GM19035 (cell line): ENCODE data around the gene GATD1.
A peak's percentile ranks its signal among the peaks of the same experiment; 100 is the strongest.

Source experiments
- ATAC-seq: cut with Tn5 transposase; IDR thresholded peaks from one replicate; pipeline ENCODE4 v1.9.1; 2021; ENCODE audit not compliant: unreplicated experiment

Gene GATD1, protein sequence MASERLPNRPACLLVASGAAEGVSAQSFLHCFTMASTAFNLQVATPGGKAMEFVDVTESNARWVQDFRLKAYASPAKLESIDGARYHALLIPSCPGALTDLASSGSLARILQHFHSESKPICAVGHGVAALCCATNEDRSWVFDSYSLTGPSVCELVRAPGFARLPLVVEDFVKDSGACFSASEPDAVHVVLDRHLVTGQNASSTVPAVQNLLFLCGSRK

DNA sequence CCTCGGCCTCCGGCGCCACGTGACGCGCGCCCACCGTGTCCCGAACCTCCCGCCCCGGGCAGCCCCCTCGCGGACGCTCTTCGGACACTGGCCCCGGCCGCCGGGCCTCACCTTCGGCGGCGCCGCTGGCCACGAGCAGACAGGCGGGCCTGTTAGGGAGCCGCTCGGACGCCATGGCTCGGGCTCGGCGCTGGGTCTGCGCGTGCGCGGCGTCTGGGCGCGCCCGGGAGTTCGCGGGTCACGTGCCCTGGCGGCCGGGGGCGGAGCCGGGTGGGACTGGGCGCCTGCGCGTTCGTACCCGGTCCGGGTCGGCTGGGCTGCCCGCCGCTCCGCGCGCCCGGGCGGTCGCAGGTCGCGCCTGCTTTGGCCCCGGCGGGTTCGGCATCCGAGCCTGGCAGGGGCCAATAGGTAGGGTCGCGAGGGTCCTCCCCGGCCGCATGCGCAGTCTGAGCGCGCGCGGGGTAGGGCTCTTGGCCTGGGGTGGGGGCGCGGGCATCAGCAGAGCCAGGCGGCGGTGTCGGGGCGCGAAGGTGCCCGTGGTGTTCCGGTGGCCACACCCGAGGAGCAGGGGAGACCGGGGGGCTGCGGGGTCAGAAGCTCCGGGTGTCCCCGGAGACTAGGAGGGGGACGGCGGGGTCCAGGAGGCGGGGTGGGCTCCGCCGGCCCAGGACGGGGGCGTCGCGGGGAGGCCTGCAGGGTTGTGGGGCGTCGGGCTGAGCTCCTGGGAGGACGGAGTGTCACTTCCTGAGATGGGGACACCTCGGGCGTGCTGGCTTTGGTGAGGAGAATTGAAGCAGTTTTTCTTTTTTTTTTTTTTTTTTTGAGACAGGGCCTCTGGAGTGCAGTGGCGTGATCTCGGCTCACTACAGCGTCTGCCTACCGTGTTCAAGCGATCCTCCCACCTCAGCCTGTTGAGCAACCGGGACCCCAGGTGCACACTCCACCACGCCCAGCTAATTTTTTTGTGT is at the start of gene GATD1:
TSS of gene GATD1 (minus strand) at position 200 of the 968 bp plus-strand sequence. CDS start at position 175, 25 bp downstream.
- ATAC-seq = peak; percentile 83

DNA sequence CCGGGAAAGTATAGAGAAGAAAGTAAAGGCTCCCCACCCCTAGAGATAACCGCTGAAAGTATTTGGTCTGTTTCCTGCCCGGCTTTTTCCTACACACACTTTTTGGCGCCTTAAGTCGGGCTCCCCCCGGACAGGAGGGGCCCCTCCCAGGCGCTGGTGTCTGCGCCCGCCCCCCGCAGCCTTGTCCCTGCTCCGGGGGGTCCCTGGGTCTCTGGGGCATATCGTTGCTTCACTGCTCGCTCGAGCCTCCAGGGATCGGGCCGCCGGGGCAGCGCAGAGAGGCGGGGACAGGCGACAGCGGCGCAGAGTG is 49.5 kb upstream of the GATD1 start:
- no peak for ATAC-seq

DNA sequence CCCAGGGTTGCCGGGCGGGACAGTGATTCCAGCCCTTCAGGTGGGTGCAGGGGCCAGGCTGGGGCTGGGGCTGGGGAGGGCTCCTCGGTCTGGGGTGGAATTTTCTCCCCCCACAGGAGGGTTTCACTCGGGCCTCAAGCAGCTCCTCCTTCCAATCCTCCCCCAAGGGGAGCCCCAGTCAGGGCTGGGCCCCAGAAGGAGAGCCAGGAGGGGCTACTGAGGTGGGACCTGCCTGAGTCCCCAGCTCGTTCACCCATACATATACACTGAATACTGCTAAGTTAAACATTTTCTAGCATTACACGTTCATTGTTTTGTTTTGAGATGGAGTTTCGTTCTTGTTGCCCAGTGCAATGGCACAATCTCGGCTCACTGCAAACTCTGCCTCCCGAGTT is 48.9 kb upstream of the GATD1 start:
- ATAC-seq = no peak

DNA sequence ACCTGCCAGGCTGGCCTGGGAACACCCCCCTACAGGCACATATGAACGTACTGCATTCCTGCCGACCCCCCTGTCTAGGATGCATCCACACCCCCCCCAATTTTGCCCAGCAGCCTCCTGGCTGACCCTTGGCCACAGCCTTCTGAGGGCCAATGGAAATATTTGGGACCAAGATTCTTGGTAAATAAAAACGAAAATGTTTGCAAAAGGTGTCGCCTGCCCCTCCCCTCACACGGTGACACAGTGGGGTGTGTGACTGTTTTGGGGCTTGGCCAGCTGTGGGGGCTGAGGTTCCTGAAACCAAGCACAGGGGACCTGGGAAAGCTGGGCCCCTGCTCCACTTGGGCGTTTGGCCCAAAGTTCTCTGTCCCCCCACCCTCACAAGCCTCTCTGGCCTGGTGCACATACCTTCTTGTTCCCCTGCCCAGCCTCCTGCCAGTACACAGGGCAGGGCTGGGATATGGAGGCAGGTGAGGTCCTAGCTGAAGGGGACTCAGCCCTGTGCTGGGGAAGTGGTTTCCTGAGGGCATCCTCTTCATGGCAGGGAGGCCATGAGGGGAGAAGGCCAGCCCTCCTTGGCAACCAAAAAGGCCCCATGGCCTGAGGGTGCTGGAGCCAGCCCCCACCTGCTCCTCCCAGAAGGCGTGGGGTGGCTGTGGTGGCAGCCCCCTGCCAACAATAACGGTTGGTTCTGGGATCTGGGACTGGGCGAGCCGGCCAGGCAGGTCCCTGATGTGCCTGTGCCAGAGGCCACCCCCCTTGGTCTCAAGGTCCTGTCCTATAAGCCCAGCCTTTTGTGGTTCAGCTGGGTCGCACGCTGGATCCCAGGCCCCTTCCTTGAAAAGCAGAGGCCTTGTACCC is 48.3 kb upstream of the GATD1 start:
- ATAC-seq = no peak

DNA sequence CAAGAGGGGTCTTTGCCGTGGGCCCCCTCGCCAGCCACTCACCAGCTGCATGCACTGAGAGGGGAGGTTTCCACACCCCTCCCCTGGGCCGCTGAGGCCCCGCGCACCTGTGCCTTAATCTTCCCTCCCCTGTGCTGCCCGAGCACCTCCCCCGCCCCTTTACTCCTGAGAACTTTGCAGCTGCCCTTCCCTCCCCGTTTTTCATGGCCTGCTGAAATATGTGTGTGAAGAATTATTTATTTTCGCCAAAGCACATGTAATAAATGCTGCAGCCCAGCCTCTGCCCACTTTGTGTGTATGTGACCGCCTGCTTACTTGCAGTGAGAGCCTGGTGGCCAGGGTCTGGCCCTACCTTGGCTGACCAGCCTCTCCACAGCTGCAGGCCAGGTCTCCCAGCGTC is 47.7 kb upstream of the GATD1 start:
- no peak for ATAC-seq

DNA sequence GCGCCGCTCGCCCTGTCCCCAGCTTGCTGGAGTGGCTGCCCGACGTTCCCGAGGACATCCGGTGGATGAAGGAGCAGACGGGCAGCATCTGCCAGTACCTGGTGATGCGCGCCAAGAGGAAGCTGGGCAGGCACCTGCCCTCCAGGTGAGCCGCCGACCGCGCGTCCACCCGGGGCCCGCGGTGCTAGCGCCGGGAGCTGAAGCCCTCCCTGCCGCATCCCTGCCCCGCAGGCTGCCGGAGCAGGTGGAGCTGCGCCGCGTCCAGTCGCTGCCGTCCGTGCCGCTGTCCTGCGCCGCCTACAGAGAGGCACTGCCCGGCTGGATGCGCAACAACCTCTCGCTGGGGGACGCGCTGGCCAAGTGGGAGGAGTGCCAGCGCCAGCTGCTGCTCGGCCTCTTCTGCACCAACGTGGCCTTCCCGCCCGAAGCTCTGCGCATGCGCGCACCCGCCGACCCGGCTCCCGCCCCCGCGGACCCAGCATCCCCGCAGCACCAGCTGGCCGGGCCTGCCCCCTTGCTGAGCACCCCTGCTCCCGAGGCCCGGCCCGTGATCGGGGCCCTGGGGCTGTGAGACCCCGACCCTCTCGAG is 47.1 kb upstream of the GATD1 start:
- no peak for ATAC-seq

DNA sequence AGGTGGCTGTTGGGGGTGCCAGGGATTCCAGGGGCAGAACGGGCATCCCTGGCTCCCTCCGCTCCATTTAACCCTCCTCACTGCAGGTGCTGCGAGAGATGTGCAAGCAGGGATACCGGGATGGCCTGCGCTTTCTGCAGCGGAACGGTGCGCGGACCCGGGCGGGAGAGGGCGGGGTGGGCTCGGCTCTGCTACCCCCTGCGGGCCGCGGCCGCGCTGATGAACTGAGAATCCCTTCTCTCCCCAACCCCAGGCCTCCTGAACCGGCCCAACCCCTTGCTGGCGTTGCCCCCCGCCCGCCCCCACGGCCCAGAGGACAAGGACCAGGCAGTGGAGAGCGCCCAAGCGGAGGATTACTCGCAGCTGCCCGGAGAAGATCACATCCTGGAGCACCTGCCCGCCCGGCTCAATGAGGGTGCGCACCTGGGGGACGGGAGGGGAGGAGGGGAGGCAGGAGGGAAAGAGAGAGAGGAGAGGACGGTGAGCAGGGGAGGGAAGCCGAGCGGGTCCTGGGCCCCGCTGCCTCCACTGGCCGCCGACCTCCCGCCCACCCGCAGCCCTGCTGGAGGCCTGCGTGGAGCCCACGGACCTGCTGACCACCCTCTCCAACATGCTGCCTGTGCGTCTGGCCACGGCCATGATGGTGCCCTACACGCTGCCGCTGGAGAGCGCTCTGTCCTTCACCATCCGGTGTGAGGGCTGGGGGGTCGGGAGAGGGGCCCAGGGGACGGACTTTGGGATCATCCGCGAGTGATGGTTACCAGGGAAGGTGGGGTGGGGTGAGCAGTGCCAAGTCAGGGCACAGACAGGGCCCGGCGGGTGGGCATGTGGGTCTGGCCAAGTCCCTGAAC is 46.4 kb upstream of the GATD1 start:
- no peak for ATAC-seq

DNA sequence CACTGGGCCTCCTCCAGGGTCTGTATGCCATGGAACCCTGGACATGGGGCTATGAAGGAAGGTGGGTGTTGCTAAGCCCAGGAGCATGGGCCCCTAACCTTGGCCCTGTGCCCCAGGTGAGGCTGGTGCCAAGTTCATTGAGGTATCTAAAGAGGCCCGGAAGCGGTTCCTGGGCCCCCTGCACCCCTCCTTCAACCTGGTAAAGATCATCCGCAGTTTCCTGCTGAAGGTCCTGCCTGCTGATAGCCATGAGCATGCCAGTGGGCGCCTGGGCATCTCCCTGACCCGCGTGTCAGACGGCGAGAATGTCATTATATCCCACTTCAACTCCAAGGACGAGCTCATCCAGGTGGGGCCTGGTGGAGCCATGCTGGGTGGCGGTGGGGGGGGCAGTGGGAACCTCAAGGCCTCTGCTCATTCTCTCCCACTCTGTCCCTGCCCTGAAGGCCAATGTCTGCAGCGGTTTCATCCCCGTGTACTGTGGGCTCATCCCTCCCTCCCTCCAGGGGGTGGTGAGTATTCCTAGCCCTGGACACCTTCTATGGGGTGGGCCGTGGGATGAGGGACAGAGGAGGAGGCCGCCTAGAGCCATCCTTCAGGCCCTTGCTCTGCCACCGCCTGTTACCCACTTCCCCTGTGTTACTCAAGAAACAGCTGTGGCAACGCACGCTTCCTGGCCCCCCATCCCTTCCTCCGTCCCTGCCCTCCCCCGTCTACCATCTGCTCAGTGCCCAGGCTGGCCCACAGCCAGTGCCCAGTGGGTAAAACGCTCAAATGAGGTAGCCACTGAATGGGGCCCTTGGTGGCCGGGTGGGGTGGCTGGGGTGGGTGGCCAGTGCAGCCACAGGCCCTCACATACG is 44.5 kb upstream of the GATD1 start:
- ATAC-seq = no peak

DNA sequence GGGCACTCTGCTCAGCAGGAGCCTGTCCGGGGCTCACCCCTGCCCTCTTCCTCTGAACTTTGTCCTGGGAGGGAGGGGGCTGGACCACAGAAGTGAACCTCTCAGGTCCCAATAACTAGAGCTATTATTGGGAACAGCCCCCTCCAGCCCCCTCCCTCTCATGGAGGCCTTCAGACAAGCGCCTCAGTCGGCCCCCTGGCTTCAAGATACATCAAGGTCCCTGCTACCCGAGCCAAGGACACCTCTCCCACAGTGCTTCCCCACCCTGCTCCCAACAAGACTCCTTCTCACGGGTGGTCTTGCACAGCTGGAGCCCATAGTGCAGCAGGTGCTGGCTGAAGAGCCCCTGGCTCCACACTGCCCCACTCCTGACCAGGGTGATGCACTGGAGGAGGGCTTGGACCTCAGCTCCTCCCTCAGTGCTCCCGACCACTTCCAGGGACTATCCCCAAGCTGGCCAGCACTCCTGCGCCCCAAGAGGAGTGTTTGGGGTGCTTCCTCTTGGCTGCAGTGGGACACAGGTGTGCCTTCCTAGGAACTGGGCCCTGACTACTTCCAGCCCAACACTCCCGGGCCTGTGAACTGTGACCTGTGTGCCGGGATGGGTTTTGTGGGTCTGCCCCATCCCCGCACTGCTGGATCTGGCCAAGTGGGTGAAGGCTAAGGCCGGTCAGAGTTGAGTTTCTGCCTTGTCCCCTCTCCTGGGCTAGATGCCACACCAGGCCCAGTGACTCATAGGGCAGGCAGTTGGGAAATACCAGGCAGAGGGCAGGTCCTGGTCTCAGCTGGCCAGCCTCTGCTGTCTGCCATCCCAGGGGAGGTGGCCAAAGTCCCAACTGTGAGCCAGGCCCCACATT is 43.6 kb upstream of the GATD1 start:
- no peak for ATAC-seq

DNA sequence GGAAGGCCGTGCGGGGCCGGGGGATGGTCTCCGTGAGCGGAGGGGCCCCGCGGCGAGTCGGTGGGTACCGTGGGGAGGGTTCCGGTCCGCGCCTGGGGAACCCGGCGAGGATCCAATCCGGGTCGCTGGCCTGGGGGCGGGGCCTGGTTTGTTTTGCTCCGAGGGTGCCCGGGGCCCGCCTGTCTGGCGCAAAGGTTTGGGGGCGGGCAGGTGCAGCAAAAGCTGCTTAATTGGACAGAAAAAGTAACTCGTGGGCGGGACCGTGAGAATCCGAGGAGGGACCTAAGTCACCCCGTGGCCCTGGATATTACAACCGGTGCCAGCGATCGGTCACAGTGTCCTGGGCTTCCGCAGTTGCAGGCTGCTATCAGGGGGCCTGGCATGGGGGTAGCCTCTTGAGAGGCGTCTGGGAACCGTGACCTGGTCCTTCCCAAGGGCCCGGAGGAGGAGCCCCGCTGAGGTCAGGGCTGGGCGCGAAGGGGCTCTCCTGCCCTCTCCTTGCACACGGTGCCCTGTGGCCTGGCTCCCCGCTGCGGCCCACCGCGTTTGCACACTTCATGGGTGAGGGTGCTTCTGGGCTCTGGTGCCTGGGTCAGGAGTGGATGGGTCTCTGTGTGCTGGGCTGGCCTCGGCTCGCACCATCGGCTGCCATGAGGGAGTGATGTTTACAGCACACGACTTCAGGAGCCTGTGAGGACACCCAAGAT is 42.8 kb upstream of the GATD1 start:
- ATAC-seq = peak; percentile 65

DNA sequence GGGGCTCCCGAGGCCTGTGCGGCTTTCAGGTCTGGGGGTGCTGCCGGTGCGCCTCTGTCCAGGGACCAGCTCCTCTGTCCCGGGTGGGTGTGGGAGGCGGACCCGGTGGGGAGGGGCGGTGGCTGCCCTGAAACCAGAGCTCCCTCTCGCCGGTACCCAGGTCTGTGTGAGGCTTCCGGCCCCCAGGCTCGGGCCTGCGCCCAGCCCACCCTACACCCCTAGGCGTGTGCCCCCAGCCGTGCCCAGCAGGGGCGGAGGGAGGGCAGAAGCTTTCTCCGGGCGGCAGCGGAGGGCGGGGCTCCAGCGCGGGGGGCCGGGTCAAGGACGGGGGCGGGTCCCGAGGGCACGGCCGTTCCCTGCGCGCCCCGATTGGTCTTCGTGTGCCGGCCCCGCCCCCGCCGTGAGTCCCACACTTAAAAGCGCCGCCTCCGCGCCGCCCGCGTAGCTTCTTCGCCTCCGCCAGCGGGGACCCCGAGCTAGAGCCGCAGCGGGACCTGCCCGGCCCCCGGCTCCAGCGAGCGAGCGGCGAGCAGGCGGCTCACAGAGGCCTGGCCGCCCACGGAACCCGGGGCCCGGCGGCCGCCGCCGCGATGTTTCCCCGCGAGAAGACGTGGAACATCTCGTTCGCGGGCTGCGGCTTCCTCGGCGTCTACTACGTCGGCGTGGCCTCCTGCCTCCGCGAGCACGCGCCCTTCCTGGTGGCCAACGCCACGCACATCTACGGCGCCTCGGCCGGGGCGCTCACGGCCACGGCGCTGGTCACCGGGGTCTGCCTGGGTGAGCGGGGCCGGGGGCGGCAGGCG is 42.0 kb upstream of the GATD1 start:
- peak; percentile 66 for ATAC-seq

DNA sequence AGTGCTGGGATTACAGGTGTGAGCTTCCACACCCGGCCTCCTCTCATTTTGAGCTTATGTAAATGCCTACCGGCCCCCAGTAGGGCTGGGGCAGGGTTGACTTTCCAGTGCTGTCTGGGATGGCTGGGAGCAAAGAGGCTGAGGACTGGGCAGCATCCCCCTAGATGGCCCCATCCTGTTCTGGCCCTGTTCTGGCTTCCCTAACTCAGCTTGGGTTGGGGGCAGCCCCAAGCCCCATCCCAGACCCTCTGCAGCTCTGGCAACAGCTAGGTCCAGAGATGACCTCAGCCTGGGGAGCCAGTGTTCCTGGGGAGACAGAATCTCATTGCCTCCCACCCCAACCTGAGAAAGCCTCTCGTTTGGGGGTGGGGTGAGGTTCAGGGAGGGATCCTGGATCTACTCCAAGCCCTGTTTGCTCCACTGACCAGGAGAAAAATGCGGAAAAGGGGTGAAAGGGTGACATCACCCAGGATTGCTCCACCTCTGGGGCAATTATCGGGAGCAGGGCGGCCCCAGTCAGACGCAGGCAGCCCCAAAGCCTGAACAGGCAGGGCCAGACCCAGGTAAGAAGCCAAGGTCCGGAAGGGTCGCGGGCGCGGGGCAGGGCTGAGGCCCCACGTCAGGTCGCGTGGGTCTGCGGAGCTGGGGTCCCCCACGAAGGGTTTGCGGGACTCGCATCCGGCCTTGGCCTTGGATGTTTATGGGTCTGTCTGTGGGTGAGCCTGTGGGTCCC is 41.3 kb upstream of the GATD1 start, which contains the start of gene PNPLA2:
TSS of gene PNPLA2 (plus strand) at position 519 of the 733 bp plus-strand sequence. CDS start 805 bp downstream, outside the sequence.
- no peak for ATAC-seq

DNA sequence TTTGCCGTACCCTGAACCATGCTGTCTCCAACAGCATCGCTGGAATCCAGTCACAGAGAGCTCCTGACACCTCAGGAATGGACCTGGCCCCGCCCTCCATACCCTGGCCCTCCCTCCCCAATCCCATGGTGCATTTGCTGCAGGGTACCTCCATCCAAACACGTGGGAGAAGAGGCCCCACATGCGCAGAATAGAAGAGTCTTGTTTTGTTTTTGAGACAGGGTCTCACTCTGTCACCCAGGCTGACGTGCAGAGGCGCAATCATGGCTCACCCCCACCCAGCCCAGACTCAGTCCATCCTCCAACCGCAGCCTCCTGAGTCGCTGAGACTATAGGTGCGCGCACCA is 39.1 kb upstream of the GATD1 start:
- no peak for ATAC-seq

DNA sequence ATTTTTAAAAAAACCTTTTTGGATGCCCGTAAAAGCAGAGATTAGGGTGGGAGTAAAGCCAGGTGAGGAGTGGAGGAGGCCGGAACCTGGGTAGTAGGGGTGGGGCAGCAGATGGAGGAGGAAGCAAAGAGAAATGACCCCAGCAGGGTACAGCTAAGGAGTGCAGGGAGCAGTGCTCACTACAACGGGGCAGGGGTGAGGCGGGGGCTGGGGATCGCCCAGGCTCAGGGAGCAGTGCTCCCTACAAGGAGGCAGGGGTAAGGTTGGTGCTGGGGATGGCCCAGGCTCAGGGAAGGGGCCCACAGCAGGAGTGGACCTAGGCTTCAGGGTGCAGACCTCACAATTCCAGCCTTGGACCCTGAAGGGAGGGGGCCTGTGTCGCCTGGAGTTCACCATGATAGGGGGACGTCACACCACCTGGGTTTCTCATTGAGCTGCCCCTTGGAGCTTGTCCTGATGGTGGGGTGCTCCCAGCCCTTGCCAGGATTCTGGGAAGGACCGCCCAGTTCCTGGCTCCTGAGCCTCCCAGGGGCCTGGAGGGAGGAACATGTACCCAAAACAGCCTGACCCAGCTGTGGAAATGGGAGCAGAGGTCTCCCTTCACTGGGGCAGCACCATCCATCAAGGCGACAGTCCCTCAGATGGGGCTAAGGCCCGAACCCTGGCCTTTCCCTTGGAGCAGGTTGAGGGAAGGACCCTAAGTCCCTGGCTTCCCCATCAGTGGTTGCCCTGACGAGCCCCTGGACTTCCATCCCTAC is 38.6 kb upstream of the GATD1 start:
- no peak for ATAC-seq

DNA sequence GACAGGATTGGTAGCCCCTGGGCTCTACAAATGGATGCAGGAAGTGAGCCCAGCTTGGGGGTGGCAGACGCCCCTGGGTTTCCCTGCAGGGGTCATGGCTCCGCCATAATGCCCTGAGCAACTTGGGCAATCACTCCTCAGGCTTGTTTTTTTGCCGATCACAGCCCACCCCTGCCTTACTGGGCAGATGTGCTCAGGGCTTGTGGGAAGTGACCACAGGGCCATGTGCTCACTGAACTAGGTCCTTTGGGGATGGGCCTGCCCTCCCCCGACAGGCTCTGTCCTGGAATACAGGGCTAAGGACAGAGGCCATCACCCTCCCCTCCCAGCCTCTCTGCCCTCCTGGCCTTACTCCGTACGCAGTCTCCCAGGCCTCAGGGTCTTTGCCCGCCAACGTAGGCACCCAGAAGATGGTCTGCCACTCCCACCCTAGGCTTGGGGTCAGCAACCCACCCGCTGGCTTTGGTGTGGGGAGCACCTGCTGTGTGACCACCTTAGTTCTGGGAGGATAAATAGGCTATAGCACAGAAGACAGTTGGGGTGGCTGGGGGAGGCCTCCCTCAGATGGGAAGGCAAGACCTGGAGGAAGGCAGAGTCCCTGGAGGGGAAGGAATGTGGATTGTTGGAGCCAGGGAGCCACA is 36.3 kb upstream of the GATD1 start:
- no peak for ATAC-seq
